Measurements from ENCODE around the gene TCTN2.

The TCTN2 gene

GRCh38 chr12:123667771-123668170 is 3.1 kb upstream of the TCTN2 start:
- Histone ChIP-seq H3K79me2 (no peaks in the 10 kb centered on the region), H3K27me3 (ENCODE audit: control insufficient read depth, insufficient read depth, low read length) (no peaks in the 10 kb centered on the region), H3K36me3 (ENCODE audit: control insufficient read depth, insufficient read depth, low read length) (no peaks in the 10 kb centered on the region), H3K9ac (no peak overlapping the region), H2AFZ (no peak overlapping the region), H3K4me2 (ENCODE audit: low read length) (no peak overlapping the region), H3K9me3 (ENCODE audit: control insufficient read depth, low read length) (no peaks in the 10 kb centered on the region), H3K27ac (no peak overlapping the region), H3K4me3 (ENCODE audit: low read depth, low read length) (no peak overlapping the region), H3K4me1 (no peaks in the 10 kb centered on the region)
- TF ChIP-seq, protein P1, sequence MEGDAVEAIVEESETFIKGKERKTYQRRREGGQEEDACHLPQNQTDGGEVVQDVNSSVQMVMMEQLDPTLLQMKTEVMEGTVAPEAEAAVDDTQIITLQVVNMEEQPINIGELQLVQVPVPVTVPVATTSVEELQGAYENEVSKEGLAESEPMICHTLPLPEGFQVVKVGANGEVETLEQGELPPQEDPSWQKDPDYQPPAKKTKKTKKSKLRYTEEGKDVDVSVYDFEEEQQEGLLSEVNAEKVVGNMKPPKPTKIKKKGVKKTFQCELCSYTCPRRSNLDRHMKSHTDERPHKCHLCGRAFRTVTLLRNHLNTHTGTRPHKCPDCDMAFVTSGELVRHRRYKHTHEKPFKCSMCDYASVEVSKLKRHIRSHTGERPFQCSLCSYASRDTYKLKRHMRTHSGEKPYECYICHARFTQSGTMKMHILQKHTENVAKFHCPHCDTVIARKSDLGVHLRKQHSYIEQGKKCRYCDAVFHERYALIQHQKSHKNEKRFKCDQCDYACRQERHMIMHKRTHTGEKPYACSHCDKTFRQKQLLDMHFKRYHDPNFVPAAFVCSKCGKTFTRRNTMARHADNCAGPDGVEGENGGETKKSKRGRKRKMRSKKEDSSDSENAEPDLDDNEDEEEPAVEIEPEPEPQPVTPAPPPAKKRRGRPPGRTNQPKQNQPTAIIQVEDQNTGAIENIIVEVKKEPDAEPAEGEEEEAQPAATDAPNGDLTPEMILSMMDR (IDR thresholded peaks at IDR 0.05), result no peak

GRCh38 chr12:123671876-123672275 is 963 bp downstream of the TCTN2 start:
- TF ChIP-seq, protein P1 (IDR thresholded peaks at IDR 0.05), result no peak
- Histone ChIP-seq H3K27me3 (ENCODE audit: control insufficient read depth, insufficient read depth, low read length) (no peaks in the 10 kb centered on the region), H3K36me3 (ENCODE audit: control insufficient read depth, insufficient read depth, low read length) (no peaks in the 10 kb centered on the region), H2AFZ (peak overlapping the region; percentile 98), H3K4me1 (no peaks in the 10 kb centered on the region), H3K27ac (no peak overlapping the region), H3K4me2 (ENCODE audit: low read length) (peak overlapping the region; percentile 99), H3K9ac (no peak overlapping the region), H3K9me3 (ENCODE audit: control insufficient read depth, low read length) (no peaks in the 10 kb centered on the region), H3K79me2 (no peaks in the 10 kb centered on the region), H3K4me3 (ENCODE audit: low read depth, low read length) (peak overlapping the region; percentile 86)

GRCh38 chr12:123675436-123675835 is 4.5 kb downstream of the TCTN2 start:
- H3K36me3 ChIP-seq (ENCODE audit: control insufficient read depth, insufficient read depth, low read length), result no peaks in the 10 kb centered on the region
- no peaks in the 10 kb centered on the region for H3K27me3 ChIP-seq (ENCODE audit: control insufficient read depth, insufficient read depth, low read length)
- no peak overlapping the region for H3K4me3 ChIP-seq (ENCODE audit: low read depth, low read length)
- no peaks in the 10 kb centered on the region for H3K4me1 ChIP-seq
- H3K79me2 ChIP-seq, result no peaks in the 10 kb centered on the region
- no peak overlapping the region for H3K4me2 ChIP-seq (ENCODE audit: low read length)
- no peak overlapping the region for H2AFZ ChIP-seq
- H3K9ac ChIP-seq, result no peak overlapping the region
- H3K9me3 ChIP-seq (ENCODE audit: control insufficient read depth, low read length), result no peaks in the 10 kb centered on the region
- no peak overlapping the region for H3K27ac ChIP-seq
- TF ChIP-seq, protein P1 (IDR thresholded peaks at IDR 0.05), result no peak

DNA sequence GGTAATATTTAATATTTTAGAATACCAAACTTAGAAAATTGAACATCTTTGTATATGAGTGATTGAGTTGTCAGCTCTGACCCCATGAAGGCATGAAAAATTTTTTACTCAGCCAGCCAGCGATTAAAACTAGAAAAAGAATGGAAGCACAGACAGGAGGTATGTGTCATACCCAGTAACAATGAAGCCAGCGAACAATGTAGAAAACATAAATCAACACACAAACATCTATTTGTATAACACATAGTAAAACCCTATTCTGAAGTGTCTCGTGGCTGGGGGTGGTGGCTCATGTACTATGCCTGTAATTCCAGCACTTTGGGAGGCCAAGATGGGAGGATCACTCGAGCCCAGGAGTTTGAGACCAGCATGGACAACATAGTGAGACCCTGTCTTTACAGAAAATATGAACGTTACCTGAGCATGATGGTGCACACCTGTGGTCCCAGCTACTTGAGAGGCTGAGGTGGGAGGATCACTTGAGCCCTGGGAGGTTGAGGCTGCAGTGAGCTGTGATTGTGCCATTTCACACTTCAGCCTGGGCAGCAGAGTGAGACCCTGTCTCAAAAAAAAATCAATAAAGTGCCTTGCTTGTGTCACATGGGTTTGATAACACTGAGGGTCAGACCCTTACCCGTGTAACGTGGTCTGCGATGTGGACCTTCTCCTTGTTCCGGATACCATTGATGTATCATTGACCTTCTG is 5.9 kb downstream of the TCTN2 start:
- H3K9ac ChIP-seq, result no peak overlapping the region
- H3K36me3 ChIP-seq (ENCODE audit: control insufficient read depth, insufficient read depth, low read length), result no peaks in the 10 kb centered on the region
- no peaks in the 10 kb centered on the region for H3K79me2 ChIP-seq
- H3K4me3 ChIP-seq (ENCODE audit: low read depth, low read length), result no peak overlapping the region
- no peaks in the 10 kb centered on the region for H3K9me3 ChIP-seq (ENCODE audit: control insufficient read depth, low read length)
- H2AFZ ChIP-seq, result no peak overlapping the region
- no peaks in the 10 kb centered on the region for H3K4me1 ChIP-seq
- H3K4me2 ChIP-seq (ENCODE audit: low read length), result no peak overlapping the region
- no peaks in the 10 kb centered on the region for H3K27me3 ChIP-seq (ENCODE audit: control insufficient read depth, insufficient read depth, low read length)
- H3K27ac ChIP-seq, result no peak overlapping the region
- TF ChIP-seq, protein P1 (IDR thresholded peaks at IDR 0.05), result no peak

- TF ChIP-seq, protein P1 (IDR thresholded peaks at IDR 0.05), result no peak
- Histone ChIP-seq H3K4me1 (no peaks in the 10 kb centered on the region), H3K4me3 (ENCODE audit: low read depth, low read length) (no peak overlapping the region), H2AFZ (no peak overlapping the region), H3K36me3 (ENCODE audit: control insufficient read depth, insufficient read depth, low read length) (no peaks in the 10 kb centered on the region), H3K27me3 (ENCODE audit: control insufficient read depth, insufficient read depth, low read length) (no peaks in the 10 kb centered on the region), H3K79me2 (no peaks in the 10 kb centered on the region), H3K9me3 (ENCODE audit: control insufficient read depth, low read length) (no peaks in the 10 kb centered on the region), H3K9ac (no peak overlapping the region), H3K27ac (no peak overlapping the region), H3K4me2 (ENCODE audit: low read length) (no peak overlapping the region)
These were observed 8.1 kb downstream of the TCTN2 start for GRCh38 chr12:123678981-123679380.

Data from parathyroid adenoma (tissue), 2 donors.